Measurements from ENCODE around the gene SRGAP1.
"Not testable (repeated sequence)": the region's sequence is repeated elsewhere in the genome, so short reads cannot be mapped to it uniquely, and the experiment has no call there.

SRGAP1 gene

GRCh38 chr12:64034056-64034455 is 189.6 kb downstream of the SRGAP1 start:
- not testable (repeated sequence) for H3K4me3 ChIP-seq (ENCODE audit: low read depth, low read length)

- no peak overlapping the region for H3K4me3 ChIP-seq (ENCODE audit: low read depth, low read length)
Observed at GRCh38 chr12:64034901-64035576, 190.5 kb downstream of the SRGAP1 start.

GRCh38 chr12:64036414-64036813 is 191.9 kb downstream of the SRGAP1 start:
- no peak overlapping the region for H3K4me3 ChIP-seq (ENCODE audit: low read depth, low read length)

- H3K4me3 ChIP-seq (ENCODE audit: low read depth, low read length): no peak overlapping the region
Observed at GRCh38 chr12:64039281-64039871, 194.9 kb downstream of the SRGAP1 start.

GRCh38 chr12:64042911-64043310 is 198.4 kb downstream of the SRGAP1 start:
- H3K4me3 ChIP-seq (ENCODE audit: low read depth, low read length): no peak overlapping the region

GRCh38 chr12:64044191-64044590 is 199.7 kb downstream of the SRGAP1 start:
- H3K4me3 ChIP-seq (ENCODE audit: low read depth, low read length): no peak overlapping the region

- H3K4me3 ChIP-seq (ENCODE audit: low read depth, low read length): no peak overlapping the region
Observed at GRCh38 chr12:64051057-64051456, 206.6 kb downstream of the SRGAP1 start.

- no peak overlapping the region for H3K4me3 ChIP-seq (ENCODE audit: low read depth, low read length)
Observed at GRCh38 chr12:64053117-64053516, 208.6 kb downstream of the SRGAP1 start.

- no peak overlapping the region for H3K4me3 ChIP-seq (ENCODE audit: low read depth, low read length)
Observed at GRCh38 chr12:64054079-64054520, 209.6 kb downstream of the SRGAP1 start.

GRCh38 chr12:64056741-64057140 is 212.2 kb downstream of the SRGAP1 start:
- no peak overlapping the region for H3K4me3 ChIP-seq (ENCODE audit: low read depth, low read length)

GRCh38 chr12:64057706-64058105 is 213.2 kb downstream of the SRGAP1 start:
- no peak overlapping the region for H3K4me3 ChIP-seq (ENCODE audit: low read depth, low read length)

- H3K4me3 ChIP-seq (ENCODE audit: low read depth, low read length): no peak overlapping the region
Observed at GRCh38 chr12:64058541-64059265, 214.2 kb downstream of the SRGAP1 start.

GRCh38 chr12:64059685-64060084 is 215.2 kb downstream of the SRGAP1 start:
- no peak overlapping the region for H3K4me3 ChIP-seq (ENCODE audit: low read depth, low read length)

- H3K4me3 ChIP-seq (ENCODE audit: low read depth, low read length): no peak overlapping the region
Observed at GRCh38 chr12:64061868-64062375, 217.4 kb downstream of the SRGAP1 start.

- no peak overlapping the region for H3K4me3 ChIP-seq (ENCODE audit: low read depth, low read length)
Observed at GRCh38 chr12:64063121-64063520, 218.6 kb downstream of the SRGAP1 start.

GRCh38 chr12:64064240-64064639 is 219.7 kb downstream of the SRGAP1 start:
- no peak overlapping the region for H3K4me3 ChIP-seq (ENCODE audit: low read depth, low read length)

- H3K4me3 ChIP-seq (ENCODE audit: low read depth, low read length): no peak overlapping the region
Observed at GRCh38 chr12:64064706-64065105, 220.2 kb downstream of the SRGAP1 start.

- no peak overlapping the region for H3K4me3 ChIP-seq (ENCODE audit: low read depth, low read length)
Observed at GRCh38 chr12:64065881-64066451, 221.5 kb downstream of the SRGAP1 start.

- no peak overlapping the region for H3K4me3 ChIP-seq (ENCODE audit: low read depth, low read length)
Observed at GRCh38 chr12:64066776-64067175, 222.3 kb downstream of the SRGAP1 start.

- no peak overlapping the region for H3K4me3 ChIP-seq (ENCODE audit: low read depth, low read length)
Observed at GRCh38 chr12:64070454-64070853, 226.0 kb downstream of the SRGAP1 start.

- no peak overlapping the region for H3K4me3 ChIP-seq (ENCODE audit: low read depth, low read length)
Observed at GRCh38 chr12:64072916-64073575, 228.5 kb downstream of the SRGAP1 start.
